IMR-90 (cell line): ENCODE measurements around the gene PPA2. TPM values are rescaled to one million over a fixed set of nuclear protein-coding genes. Genes with fewer than 3 reads are reported as not detected.

Experiments
- ATAC-seq: fragments of 200-7000 bp; cut with Tn5 transposase; 2 replicates; pipeline ENCODE4 v1.9.1; 2020; ENCODE audit warnings: low read depth, mild to moderate bottlenecking, moderate library complexity
- BruUV-seq: library from RNA; stranded (reverse); fragments of 400-500 nt; replicated peaks from 2 replicates; lab custom pipeline; 2021; lab: Mats Ljungman, UMichigan
- CTCF ChIA-PET: fragments of 300-600 bp; formaldehyde crosslinking; extraction: SDS; loops from one replicate; lab custom pipeline; 2021; ENCODE audit warnings: antibody characterized with exemption; lab: Yijun Ruan, JAX
- POLR2A ChIA-PET: fragments of 300-600 bp; sonication (Branson Sonifier 250); formaldehyde crosslinking; loops from one replicate; lab custom pipeline; 2022; ENCODE audit warnings: antibody characterized with exemption; ENCODE audit not compliant: unreplicated experiment; lab: Charles Lee
- DNase-seq: peaks from one replicate; pipeline ENCODE4 v3.0.0; 2013
- H2AFZ ChIP-seq: replicated peaks from 2 replicates; pipeline ENCODE3; 2013; ENCODE audit warnings: low read length, mild to moderate bottlenecking; ENCODE audit not compliant: poor library complexity
- H2AK5ac ChIP-seq: 2 replicates; pipeline ENCODE4 v1.6.1; 2013; ENCODE audit warnings: low read depth, low read length, inconsistent platforms
- H2AK9ac ChIP-seq: replicated peaks from 2 replicates; pipeline ENCODE3; 2013; ENCODE audit warnings: mild to moderate bottlenecking, low read depth, low read length, moderate library complexity; ENCODE audit not compliant: poor library complexity
- H2BK120ac ChIP-seq: 2 replicates; pipeline ENCODE4 v1.6.1; 2013; ENCODE audit warnings: low read depth, low read length, inconsistent platforms
- H2BK15ac ChIP-seq: 3 replicates; pipeline ENCODE4 v1.6.1; 2013; ENCODE audit warnings: low read depth, low read length, inconsistent platforms
- H2BK20ac ChIP-seq: 2 replicates; pipeline ENCODE4 v1.6.1; 2013; ENCODE audit warnings: low read depth, mild to moderate bottlenecking, inconsistent platforms, low read length, moderate library complexity
- H2BK5ac ChIP-seq: 2 replicates; pipeline ENCODE4 v1.6.1; 2013; ENCODE audit warnings: mild to moderate bottlenecking, low read depth, low read length, inconsistent platforms; ENCODE audit not compliant: poor library complexity, severe bottlenecking
- H3K14ac ChIP-seq: replicated peaks from 2 replicates; pipeline ENCODE4 v1.6.1; 2013; ENCODE audit warnings: low read depth, low read length, inconsistent platforms
- H3K18ac ChIP-seq: 2 replicates; pipeline ENCODE4 v1.6.1; 2013; ENCODE audit warnings: low read depth, low read length, control low read depth
- H3K23ac ChIP-seq: 2 replicates; pipeline ENCODE4 v1.6.1; 2013; ENCODE audit warnings: low read depth, low read length, inconsistent platforms
- H3K27ac ChIP-seq: 2 replicates; pipeline ENCODE4 v1.5.1; 2013; ENCODE audit warnings: mild to moderate bottlenecking, control low read depth, low read length; ENCODE audit not compliant: insufficient read depth
- H3K27me3 ChIP-seq: 2 replicates; pipeline ENCODE4 v1.6.1; 2013; ENCODE audit warnings: low read length; ENCODE audit not compliant: control insufficient read depth, insufficient read depth
- H3K36me3 ChIP-seq: 2 replicates; pipeline ENCODE4 v1.6.1; 2013; ENCODE audit warnings: low read length, mixed read lengths; ENCODE audit not compliant: control insufficient read depth, insufficient read depth
- H3K4ac ChIP-seq: 2 replicates; pipeline ENCODE4 v1.6.1; 2013; ENCODE audit warnings: low read depth, low read length, inconsistent platforms
- H3K4me1 ChIP-seq: 2 replicates; pipeline ENCODE4 v1.6.1; 2013; ENCODE audit warnings: low read length, mixed read lengths; ENCODE audit not compliant: control insufficient read depth, insufficient read depth
- H3K4me2 ChIP-seq: 2 replicates; pipeline ENCODE4 v1.6.1; 2013; ENCODE audit warnings: low read depth, mild to moderate bottlenecking, control low read depth, low read length, moderate library complexity
- H3K4me3 ChIP-seq: 2 replicates; pipeline ENCODE4 v1.5.1; 2013; ENCODE audit warnings: low read depth, mild to moderate bottlenecking, control low read depth, low read length, moderate library complexity; ENCODE audit not compliant: insufficient read depth
- H3K56ac ChIP-seq: 2 replicates; pipeline ENCODE4 v1.6.1; 2013; ENCODE audit warnings: low read length, inconsistent platforms; ENCODE audit not compliant: insufficient read depth; ENCODE audit errors: extremely low read depth
- H3K79me1 ChIP-seq, 2 experiments: 2 replicates each; pipeline ENCODE4 v1.6.1; 2013; ENCODE audit warnings: low read length in 2 of 2, inconsistent platforms in 1 of 2, low read depth in 1 of 2
- H3K9ac ChIP-seq: 2 replicates; pipeline ENCODE4 v1.6.1; 2013; ENCODE audit warnings: low read depth, low read length, control low read depth
- H3K9me1 ChIP-seq: 2 replicates; pipeline ENCODE4 v1.6.1; 2013; ENCODE audit warnings: low read length, inconsistent platforms; ENCODE audit not compliant: insufficient read depth
- H3K9me3 ChIP-seq: 2 replicates; pipeline ENCODE4 v1.6.1; 2013; ENCODE audit warnings: low read length; ENCODE audit not compliant: control insufficient read depth, insufficient read depth
- H4K20me1 ChIP-seq: 2 replicates; pipeline ENCODE4 v1.6.1; 2013; ENCODE audit warnings: low read length, inconsistent platforms; ENCODE audit not compliant: insufficient read depth
- H4K5ac ChIP-seq: 2 replicates; pipeline ENCODE4 v1.6.1; 2013; ENCODE audit warnings: mild to moderate bottlenecking, low read depth, low read length, control low read depth
- H4K8ac ChIP-seq, 2 experiments: 2 replicates each; pipeline ENCODE4 v1.6.1; 2013; ENCODE audit warnings: low read depth in 2 of 2, low read length in 2 of 2, control low read depth in 1 of 2, inconsistent platforms in 1 of 2
- H4K91ac ChIP-seq: 2 replicates; pipeline ENCODE4 v1.6.1; 2013; ENCODE audit warnings: low read depth, low read length, inconsistent platforms; ENCODE audit not compliant: insufficient read depth
- BHLHE40 ChIP-seq: fragments of 150-350 bp; IDR thresholded peaks from 2 replicates; pipeline ENCODE4 v1.6.1; 2016; ENCODE audit warnings: mild to moderate bottlenecking, low read depth, low read length
- CEBPB ChIP-seq: IDR thresholded peaks from 2 replicates; pipeline ENCODE4 v1.6.1; 2012; ENCODE audit warnings: low read depth, low read length, improper control_type of control experiment
- CHD1 ChIP-seq: IDR thresholded peaks from 2 replicates; pipeline ENCODE4 v1.6.1; 2012; ENCODE audit warnings: low read depth, low read length, improper control_type of control experiment
- FOS ChIP-seq: fragments of 150-350 bp; IDR thresholded peaks from 2 replicates; pipeline ENCODE4 v1.6.1; 2016; ENCODE audit warnings: low read depth, low read length
- MAFK ChIP-seq: IDR thresholded peaks from 2 replicates; pipeline ENCODE4 v1.6.1; 2012; ENCODE audit warnings: low read depth, low read length, improper control_type of control experiment
- MAZ ChIP-seq: IDR thresholded peaks from 2 replicates; pipeline ENCODE4 v1.6.1; 2012; ENCODE audit warnings: low read depth, mild to moderate bottlenecking, low read length, improper control_type of control experiment, moderate library complexity, borderline replicate concordance
- MXI1 ChIP-seq: IDR thresholded peaks from 2 replicates; pipeline ENCODE4 v1.6.1; 2012; ENCODE audit warnings: low read depth, mild to moderate bottlenecking, low read length, moderate library complexity, borderline replicate concordance
- NFE2L2 ChIP-seq: fragments of 150-350 bp; IDR thresholded peaks from 2 replicates; pipeline ENCODE4 v1.6.1; 2016; ENCODE audit warnings: low read depth, mild to moderate bottlenecking, low read length
- POLR2A ChIP-seq: IDR thresholded peaks from 2 replicates; pipeline ENCODE4 v1.6.1; 2012; ENCODE audit warnings: mild to moderate bottlenecking, low read depth, low read length
- RAD21 ChIP-seq: IDR thresholded peaks from 2 replicates; pipeline ENCODE4 v1.6.1; 2012; ENCODE audit warnings: low read length, improper control_type of control experiment
- RCOR1 ChIP-seq: IDR thresholded peaks from 2 replicates; pipeline ENCODE4 v1.6.1; 2012; ENCODE audit warnings: mild to moderate bottlenecking, low read length, improper control_type of control experiment; ENCODE audit not compliant: insufficient replicate concordance
- RFX5 ChIP-seq: IDR thresholded peaks from 2 replicates; pipeline ENCODE4 v1.8.0; 2012; ENCODE audit warnings: low read depth, mild to moderate bottlenecking, low read length, moderate library complexity
- SMC3 ChIP-seq: fragments of 150-350 bp; IDR thresholded peaks from 2 replicates; pipeline ENCODE4 v1.6.1; 2016; ENCODE audit warnings: low read depth, mild to moderate bottlenecking, antibody characterized with exemption, low read length, moderate library complexity
- WGBS, 2 experiments: methylation state at CpG; one replicate each; pipeline versions ENCODE4 v1.1.5 to v1.1.7; 2013; ENCODE audit warnings: missing lambda C conversion rate in 2 of 2; ENCODE audit not compliant: insufficient read length in 1 of 2; ENCODE audit errors: extremely low coverage in 2 of 2; 5-methylcytosine and 5-hydroxymethylcytosine counted together
- dilution Hi-C: fragments of 300-500 bp; cut with HindIII; formaldehyde crosslinking; loops from one replicate; pipeline ENCODE4 v1.14.3; 2018; ENCODE audit warnings: low sequenced_read_pairs; ENCODE audit not compliant: unreplicated experiment
- in situ Hi-C: fragments of 300-500 bp; cut with MboI; formaldehyde crosslinking; loops from 3 replicates; pipeline ENCODE4 v1.14.3; 2019; ENCODE audit warnings: low sequenced_read_pairs, inconsistent platforms, mixed read lengths
- intact Hi-C: fragments of 100-400 bp; cut with micrococcal nuclease; formaldehyde crosslinking; loops from 2 replicates; pipeline ENCODE4 v1.10.0; 2022
- polyA plus RNA-seq, 3 experiments: library from polyadenylated mRNA; depleted of rRNA; stranded (reverse); fragments of >200 nt; gene quantifications; 2 replicates each; pipeline ENCODE4 v1.2.3, GENCODE V29; 2012; ENCODE audit warnings: low replicate concordance in 1 of 3
- total RNA-seq: library from RNA; depleted of rRNA; stranded (reverse); fragments of >200 nt; gene quantifications from 2 replicates; pipeline ENCODE4 v1.2.3, GENCODE V29; 2012
- TF ChIP-seq, protein P1 (sequence below): fragments of 150-350 bp; IDR thresholded peaks from 2 replicates; pipeline ENCODE4 v1.6.1; 2017; ENCODE audit warnings: mild to moderate bottlenecking, antibody characterized with exemption, low read length, low read depth
- TF ChIP-seq, protein P2 (sequence below): conservative IDR thresholded peaks from 2 replicates; pipeline ENCODE4 v1.5.1; 2012; ENCODE audit warnings: mild to moderate bottlenecking, low read depth, low read length, improper control_type of control experiment
- TF ChIP-seq, protein P3 (sequence below): fragments of 150-350 bp; IDR thresholded peaks from 2 replicates; pipeline ENCODE4 v1.6.1; 2016; ENCODE audit warnings: low read depth, mild to moderate bottlenecking, low read length, moderate library complexity, borderline replicate concordance

Gene PPA2
- total and polyA plus RNA-seq, 2 of the 4 experiments (the other 2 are of a cell fraction) = 43.1 to 52.5 TPM

DNA sequence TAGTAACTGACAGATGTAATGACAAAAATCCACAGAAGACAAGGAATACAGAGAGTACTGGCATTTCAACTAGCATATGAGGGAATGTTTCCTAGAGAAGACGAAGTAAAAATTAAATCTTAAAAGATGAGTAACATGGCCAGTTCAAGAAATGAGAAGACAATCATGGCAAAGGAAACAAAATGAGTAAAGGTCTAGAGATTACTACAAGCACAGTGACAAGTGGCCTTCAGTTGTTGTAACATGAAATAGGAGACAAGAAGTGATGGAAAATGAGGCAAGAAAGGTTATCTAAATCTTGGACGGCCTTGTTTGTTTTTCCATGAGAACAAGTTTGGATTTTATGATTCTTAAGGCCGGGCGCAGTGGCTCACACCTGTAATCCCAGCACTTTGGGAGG is 81.0 kb downstream of the PPA2 start:
- ATAC-seq = no peak
- 0 out of 2 replicates have a peak, but pooled peaks cover 3% of the 10 kb centered on the region for H3K36me3 ChIP-seq
- no peak overlapping the region for H3K4me2 ChIP-seq
- BruUV-seq = no TSS peak
- intact Hi-C loops (no loop called here), in situ Hi-C loops (no loop called here), dilution Hi-C loops (no loop called here)
- H3K27me3 ChIP-seq = no peaks in the 10 kb centered on the region
- no peak overlapping the region for H3K27ac ChIP-seq
- H3K9ac ChIP-seq = no peak overlapping the region
- no peak for TF ChIP-seq FOS
- no peak for TF ChIP-seq RFX5
- TF ChIP-seq BHLHE40 = no peak
- TF ChIP-seq, protein P1, sequence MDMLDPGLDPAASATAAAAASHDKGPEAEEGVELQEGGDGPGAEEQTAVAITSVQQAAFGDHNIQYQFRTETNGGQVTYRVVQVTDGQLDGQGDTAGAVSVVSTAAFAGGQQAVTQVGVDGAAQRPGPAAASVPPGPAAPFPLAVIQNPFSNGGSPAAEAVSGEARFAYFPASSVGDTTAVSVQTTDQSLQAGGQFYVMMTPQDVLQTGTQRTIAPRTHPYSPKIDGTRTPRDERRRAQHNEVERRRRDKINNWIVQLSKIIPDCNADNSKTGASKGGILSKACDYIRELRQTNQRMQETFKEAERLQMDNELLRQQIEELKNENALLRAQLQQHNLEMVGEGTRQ = no peak
- no peak for TF ChIP-seq CEBPB
- no peak for TF ChIP-seq MAZ
- TF ChIP-seq, protein P2, sequence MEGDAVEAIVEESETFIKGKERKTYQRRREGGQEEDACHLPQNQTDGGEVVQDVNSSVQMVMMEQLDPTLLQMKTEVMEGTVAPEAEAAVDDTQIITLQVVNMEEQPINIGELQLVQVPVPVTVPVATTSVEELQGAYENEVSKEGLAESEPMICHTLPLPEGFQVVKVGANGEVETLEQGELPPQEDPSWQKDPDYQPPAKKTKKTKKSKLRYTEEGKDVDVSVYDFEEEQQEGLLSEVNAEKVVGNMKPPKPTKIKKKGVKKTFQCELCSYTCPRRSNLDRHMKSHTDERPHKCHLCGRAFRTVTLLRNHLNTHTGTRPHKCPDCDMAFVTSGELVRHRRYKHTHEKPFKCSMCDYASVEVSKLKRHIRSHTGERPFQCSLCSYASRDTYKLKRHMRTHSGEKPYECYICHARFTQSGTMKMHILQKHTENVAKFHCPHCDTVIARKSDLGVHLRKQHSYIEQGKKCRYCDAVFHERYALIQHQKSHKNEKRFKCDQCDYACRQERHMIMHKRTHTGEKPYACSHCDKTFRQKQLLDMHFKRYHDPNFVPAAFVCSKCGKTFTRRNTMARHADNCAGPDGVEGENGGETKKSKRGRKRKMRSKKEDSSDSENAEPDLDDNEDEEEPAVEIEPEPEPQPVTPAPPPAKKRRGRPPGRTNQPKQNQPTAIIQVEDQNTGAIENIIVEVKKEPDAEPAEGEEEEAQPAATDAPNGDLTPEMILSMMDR = no peak
- no peak for TF ChIP-seq MXI1
- TF ChIP-seq MAFK = no peak
- no peak for TF ChIP-seq POLR2A
- TF ChIP-seq NFE2L2 = no peak
- no peak for TF ChIP-seq CHD1
- no peak for TF ChIP-seq RAD21
- no peak for TF ChIP-seq RCOR1
- TF ChIP-seq, protein P3, sequence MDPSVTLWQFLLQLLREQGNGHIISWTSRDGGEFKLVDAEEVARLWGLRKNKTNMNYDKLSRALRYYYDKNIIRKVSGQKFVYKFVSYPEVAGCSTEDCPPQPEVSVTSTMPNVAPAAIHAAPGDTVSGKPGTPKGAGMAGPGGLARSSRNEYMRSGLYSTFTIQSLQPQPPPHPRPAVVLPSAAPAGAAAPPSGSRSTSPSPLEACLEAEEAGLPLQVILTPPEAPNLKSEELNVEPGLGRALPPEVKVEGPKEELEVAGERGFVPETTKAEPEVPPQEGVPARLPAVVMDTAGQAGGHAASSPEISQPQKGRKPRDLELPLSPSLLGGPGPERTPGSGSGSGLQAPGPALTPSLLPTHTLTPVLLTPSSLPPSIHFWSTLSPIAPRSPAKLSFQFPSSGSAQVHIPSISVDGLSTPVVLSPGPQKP = no peak
- no peak for TF ChIP-seq SMC3
- no peak overlapping the region for H2BK15ac ChIP-seq
- no peaks in the 10 kb centered on the region for H3K79me1 ChIP-seq
- H2AK5ac ChIP-seq = no peak overlapping the region
- no peak overlapping the region for H2AFZ ChIP-seq
- H4K20me1 ChIP-seq = no peaks in the 10 kb centered on the region
- ChIA-PET POLR2A (no interaction called here), CTCF (no interaction called here)
- H3K14ac ChIP-seq = no peak overlapping the region
- no peak overlapping the region for H2BK120ac ChIP-seq
- H3K9me3 ChIP-seq = no peaks in the 10 kb centered on the region
- H3K4ac ChIP-seq = no peak overlapping the region
- no peak overlapping the region for H3K4me3 ChIP-seq
- H4K5ac ChIP-seq = no peak overlapping the region
- no peak overlapping the region for H4K8ac ChIP-seq
- WGBS, 2 experiments = 40% methylated on average over 1 of the region's 4 CpGs; no CpG with 5 or more reads in 1 of the 2 experiments
- no peak overlapping the region for H2BK20ac ChIP-seq
- no peak overlapping the region for H3K23ac ChIP-seq
- no peak overlapping the region for H3K18ac ChIP-seq
- H4K91ac ChIP-seq = no peak overlapping the region
- no peak overlapping the region for H3K56ac ChIP-seq
- no peak overlapping the region for H2AK9ac ChIP-seq
- H3K9me1 ChIP-seq = no peaks in the 10 kb centered on the region
- H3K4me1 ChIP-seq = no peaks in the 10 kb centered on the region
- H2BK5ac ChIP-seq = no peak overlapping the region
- no peak for DNase-seq
